T-helper 17 cell (primary cell): Measurements from ENCODE around the gene GLTPD2. TPM values are rescaled to one million over a fixed set of nuclear protein-coding genes. Genes with fewer than 3 reads are reported as not detected.
A peak's percentile ranks its signal among the peaks of the same experiment; 100 is the strongest.

Experiments used
- ATAC-seq: fragments of 150-1000 bp; cut with Tn5 transposase; 2 replicates; pipeline ENCODE4 v1.10.0; 2021; ENCODE audit warnings: mild to moderate bottlenecking, moderate library complexity
- DNase-seq, 3 donors: peaks; one replicate each; pipeline versions ENCODE4 v3.0.0 to v3.0.0-alpha.2; 2020 to 2021
- H3K9me3 ChIP-seq: one replicate; pipeline ENCODE4 v1.7.0; 2013; ENCODE audit warnings: low read length, mild to moderate bottlenecking; ENCODE audit not compliant: control insufficient read depth, poor library complexity, severe bottlenecking
- H3K27ac Mint-ChIP-seq: one replicate; pipeline ENCODE4 v1.8.0; 2022; ENCODE audit warnings: mild to moderate bottlenecking, moderate library complexity, mixed read lengths
- H3K27me3 Mint-ChIP-seq: one replicate; pipeline ENCODE4 v1.8.0; 2022; ENCODE audit warnings: mixed read lengths
- H3K36me3 Mint-ChIP-seq: one replicate; pipeline ENCODE4 v1.8.0; 2022; ENCODE audit warnings: low read depth, mixed read lengths
- H3K4me1 Mint-ChIP-seq: one replicate; pipeline ENCODE4 v1.8.0; 2022; ENCODE audit warnings: mild to moderate bottlenecking, mixed read lengths
- H3K4me3 Mint-ChIP-seq: one replicate; pipeline ENCODE4 v1.8.0; 2022; ENCODE audit warnings: mild to moderate bottlenecking, moderate library complexity, mixed read lengths
- total RNA-seq, 4 donors: library from RNA in 2 of 4; stranded (reverse) in 2 of 4; gene quantifications; one replicate each; pipeline ENCODE4 v1.2.3 and lab custom pipeline; 2022 to 2026

The GLTPD2 gene
- total RNA-seq, 2 donors from 2014 or later, result 0.34 TPM; not detected in 1

DNA sequence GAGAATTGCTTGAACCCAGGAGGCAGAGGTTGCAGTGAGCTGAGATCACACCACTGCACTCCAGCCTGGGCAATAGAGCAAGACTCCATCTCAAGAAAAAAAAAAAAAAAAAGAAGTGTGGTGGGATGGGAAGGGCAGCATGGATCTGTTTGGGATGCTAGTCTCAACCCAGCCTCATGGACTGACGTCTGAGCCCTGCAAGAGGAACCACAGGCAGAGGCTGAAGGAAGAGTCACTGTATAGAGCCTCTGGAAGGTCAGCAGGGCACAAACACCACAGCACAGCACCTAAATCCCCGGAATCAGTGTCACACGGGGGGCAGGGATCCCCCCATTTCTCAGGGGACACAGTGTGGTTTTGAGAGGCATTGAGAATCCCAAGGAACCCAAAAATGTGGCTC, 38.2 kb upstream of the GLTPD2 start:
- no peak for DNase-seq
- no peak overlapping the region for H3K27ac Mint-ChIP-seq
- peaks cover 2% of the 10 kb centered on the region for H3K36me3 Mint-ChIP-seq
- H3K9me3 ChIP-seq, result no peaks in the 10 kb centered on the region
- no peak for ATAC-seq
- H3K4me3 Mint-ChIP-seq, result no peak overlapping the region
- peaks cover 14% of the 10 kb centered on the region for H3K4me1 Mint-ChIP-seq
- H3K27me3 Mint-ChIP-seq, result peaks cover 26% of the 10 kb centered on the region

DNA sequence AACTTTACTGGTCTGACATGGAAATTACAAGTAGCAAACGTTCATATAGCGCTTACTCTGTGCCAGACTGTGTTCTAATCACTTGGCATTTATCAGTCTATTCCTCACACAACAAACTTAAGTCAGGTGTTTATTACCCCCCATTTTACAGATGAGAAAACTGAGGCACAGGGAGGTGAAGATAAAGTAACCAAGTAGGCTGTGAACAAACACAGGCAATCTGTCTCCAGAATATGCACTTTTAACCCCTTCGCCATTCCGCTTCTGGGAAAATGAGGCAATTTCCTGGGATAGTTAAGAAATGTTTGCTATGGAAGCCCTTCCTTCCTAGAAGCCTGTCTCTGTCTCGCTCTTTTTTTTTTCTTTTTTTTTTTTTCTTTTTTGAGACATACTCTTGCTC, 36.8 kb upstream of the GLTPD2 start:
- ATAC-seq, result no peak
- H3K9me3 ChIP-seq, result no peaks in the 10 kb centered on the region
- Mint-ChIP-seq H3K27me3 (peaks cover 26% of the 10 kb centered on the region), H3K36me3 (peaks cover 2% of the 10 kb centered on the region), H3K4me3 (no peak overlapping the region), H3K27ac (peak overlapping the region; percentile 60), H3K4me1 (peaks cover 12% of the 10 kb centered on the region)
- no peak for DNase-seq

DNA sequence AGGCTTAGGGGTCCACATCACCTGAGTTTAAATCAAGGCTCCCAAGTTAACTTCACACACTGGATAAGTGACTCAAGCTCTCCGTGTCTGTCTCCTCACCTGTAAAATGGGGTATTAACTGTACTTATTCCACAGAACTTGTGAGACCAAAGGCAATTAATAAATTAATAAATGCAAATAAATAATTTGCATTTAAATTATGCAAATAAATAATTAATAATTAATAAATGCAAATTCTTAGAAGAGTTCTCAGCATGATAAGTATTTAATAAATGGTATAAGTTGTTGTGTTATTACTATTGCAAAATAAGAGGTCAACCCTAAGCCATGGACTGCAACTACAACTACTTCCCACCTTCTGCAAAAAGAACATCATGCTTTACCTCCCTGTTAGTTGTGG, 35.4 kb upstream of the GLTPD2 start:
- no peaks in the 10 kb centered on the region for H3K9me3 ChIP-seq
- ATAC-seq, result no peak
- H3K27ac Mint-ChIP-seq, result no peak overlapping the region
- peaks cover 2% of the 10 kb centered on the region for H3K36me3 Mint-ChIP-seq
- H3K27me3 Mint-ChIP-seq, result peaks cover 32% of the 10 kb centered on the region
- no peak overlapping the region for H3K4me3 Mint-ChIP-seq
- H3K4me1 Mint-ChIP-seq, result peaks cover 3% of the 10 kb centered on the region
- no peak for DNase-seq

- Mint-ChIP-seq H3K27me3 (peaks cover 21% of the 10 kb centered on the region), H3K27ac (no peak overlapping the region), H3K36me3 (peaks cover 2% of the 10 kb centered on the region), H3K4me1 (no peaks in the 10 kb centered on the region), H3K4me3 (no peak overlapping the region)
- ATAC-seq (no peak), DNase-seq (no peak)
- no peaks in the 10 kb centered on the region for H3K9me3 ChIP-seq
Measured at GRCh38 chr17:4759776-4760236, 29.0 kb upstream of the GLTPD2 start.

DNA sequence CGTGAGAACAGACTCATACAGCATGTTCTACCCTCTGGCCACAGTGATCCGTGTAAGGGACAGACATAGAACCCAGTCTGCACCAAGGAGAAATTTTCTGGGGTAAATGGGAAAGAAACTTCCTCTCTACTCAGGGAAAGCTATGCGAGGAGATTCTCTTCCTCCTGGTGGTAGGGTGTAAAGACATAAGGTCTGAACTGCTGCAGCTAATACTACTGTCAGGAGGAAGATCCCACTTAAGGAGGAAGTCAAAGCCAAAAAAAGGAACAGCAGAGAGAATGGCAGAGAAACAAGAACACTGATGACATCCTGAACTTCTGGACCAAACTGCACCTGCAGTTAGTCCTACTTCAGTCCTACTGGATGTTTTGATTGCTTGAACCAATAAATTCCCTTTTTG, 24.2 kb upstream of the GLTPD2 start:
- no peaks in the 10 kb centered on the region for H3K36me3 Mint-ChIP-seq
- ATAC-seq (no peak), DNase-seq (no peak)
- peaks cover 14% of the 10 kb centered on the region for H3K27me3 Mint-ChIP-seq
- no peak overlapping the region for H3K27ac Mint-ChIP-seq
- no peaks in the 10 kb centered on the region for H3K9me3 ChIP-seq
- no peak overlapping the region for H3K4me3 Mint-ChIP-seq
- H3K4me1 Mint-ChIP-seq, result no peaks in the 10 kb centered on the region

DNA sequence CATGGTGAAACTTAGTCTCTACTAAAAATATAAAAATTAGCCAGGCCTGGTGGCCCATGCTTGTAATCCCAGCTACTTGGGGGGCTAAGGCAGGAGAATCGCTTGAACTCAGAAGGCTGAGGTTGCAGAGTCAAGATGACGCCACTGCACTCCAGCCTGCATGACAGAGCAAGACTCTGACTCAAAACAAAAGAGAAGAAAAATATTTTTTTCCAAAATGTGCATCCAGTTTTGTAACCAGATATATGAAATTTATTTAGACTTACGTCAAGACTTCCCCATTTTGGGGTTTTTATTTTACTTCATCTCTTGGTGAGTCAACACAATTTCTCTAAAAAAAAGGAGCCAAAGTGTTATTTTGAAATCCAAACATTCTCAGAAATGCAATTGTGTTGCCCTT, 22.6 kb upstream of the GLTPD2 start:
- no peaks in the 10 kb centered on the region for H3K4me1 Mint-ChIP-seq
- no peaks in the 10 kb centered on the region for H3K9me3 ChIP-seq
- peaks cover 8% of the 10 kb centered on the region for H3K27me3 Mint-ChIP-seq
- no peak for DNase-seq
- H3K4me3 Mint-ChIP-seq, result no peak overlapping the region
- ATAC-seq, result no peak
- no peak overlapping the region for H3K27ac Mint-ChIP-seq
- H3K36me3 Mint-ChIP-seq, result no peaks in the 10 kb centered on the region

- peaks cover 9% of the 10 kb centered on the region for H3K27me3 Mint-ChIP-seq
- H3K9me3 ChIP-seq, result no peaks in the 10 kb centered on the region
- peaks cover 4% of the 10 kb centered on the region for H3K4me1 Mint-ChIP-seq
- ATAC-seq, result no peak
- no peak for DNase-seq
- no peaks in the 10 kb centered on the region for H3K36me3 Mint-ChIP-seq
- no peak overlapping the region for H3K27ac Mint-ChIP-seq
- no peak overlapping the region for H3K4me3 Mint-ChIP-seq
Measured at GRCh38 chr17:4766723-4767122, 22.0 kb upstream of the GLTPD2 start.

GRCh38 chr17:4768298-4768697, 20.5 kb upstream of the GLTPD2 start:
- no peak for DNase-seq
- ATAC-seq, result no peak
- no peaks in the 10 kb centered on the region for H3K9me3 ChIP-seq
- Mint-ChIP-seq H3K4me1 (peaks cover 8% of the 10 kb centered on the region), H3K36me3 (no peaks in the 10 kb centered on the region), H3K27me3 (peaks cover 12% of the 10 kb centered on the region), H3K27ac (no peak overlapping the region), H3K4me3 (no peak overlapping the region)

DNA sequence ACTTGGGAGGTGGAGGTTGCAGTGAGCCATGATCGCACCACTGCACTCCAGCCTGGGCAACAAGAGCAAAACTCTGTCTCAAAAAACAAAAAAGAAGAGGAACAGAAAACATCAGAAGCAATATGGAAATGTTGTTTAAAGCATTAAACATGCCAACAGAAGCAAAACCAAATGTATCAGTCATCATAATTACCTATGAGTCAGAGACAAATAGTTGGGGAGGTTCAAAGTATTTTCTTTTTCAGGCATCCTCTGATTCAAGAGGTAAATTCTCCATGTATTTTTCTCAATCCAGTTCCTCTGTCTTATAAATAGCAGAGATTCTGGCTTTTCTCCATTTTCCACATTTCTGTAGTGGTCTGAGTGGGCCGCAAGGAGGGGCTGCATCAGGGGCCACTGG, 19.1 kb upstream of the GLTPD2 start:
- H3K36me3 Mint-ChIP-seq, result no peaks in the 10 kb centered on the region
- H3K9me3 ChIP-seq, result no peaks in the 10 kb centered on the region
- H3K27ac Mint-ChIP-seq, result no peak overlapping the region
- H3K4me1 Mint-ChIP-seq, result peaks cover 8% of the 10 kb centered on the region
- peaks cover 19% of the 10 kb centered on the region for H3K27me3 Mint-ChIP-seq
- ATAC-seq (no peak), DNase-seq (no peak)
- no peak overlapping the region for H3K4me3 Mint-ChIP-seq

GRCh38 chr17:4771519-4772234, 17.1 kb upstream of the GLTPD2 start, which contains the start of gene TM4SF5:
Gene TM4SF5 (plus strand): TSS chr17:4771886. CDS start chr17:4771923, 37 bp downstream.
- Mint-ChIP-seq H3K27me3 (peaks cover 19% of the 10 kb centered on the region), H3K4me3 (peak within 1 kb of the TSS; percentile 45), H3K36me3 (no peaks in the 10 kb centered on the region), H3K27ac (no peak within 1 kb of the TSS), H3K4me1 (peaks cover 8% of the 10 kb centered on the region)
- no peak for ATAC-seq
- no peaks in the 10 kb centered on the region for H3K9me3 ChIP-seq
- no peak for DNase-seq

- ATAC-seq (no peak), DNase-seq (no peak)
- H3K9me3 ChIP-seq, result no peaks in the 10 kb centered on the region
- peaks cover 19% of the 10 kb centered on the region for H3K27me3 Mint-ChIP-seq
- H3K4me3 Mint-ChIP-seq, result peak overlapping the region; percentile 45
- no peaks in the 10 kb centered on the region for H3K36me3 Mint-ChIP-seq
- H3K27ac Mint-ChIP-seq, result no peak overlapping the region
- H3K4me1 Mint-ChIP-seq, result peaks cover 8% of the 10 kb centered on the region
Measured at GRCh38 chr17:4772235-4772613, 16.5 kb upstream of the GLTPD2 start.

DNA sequence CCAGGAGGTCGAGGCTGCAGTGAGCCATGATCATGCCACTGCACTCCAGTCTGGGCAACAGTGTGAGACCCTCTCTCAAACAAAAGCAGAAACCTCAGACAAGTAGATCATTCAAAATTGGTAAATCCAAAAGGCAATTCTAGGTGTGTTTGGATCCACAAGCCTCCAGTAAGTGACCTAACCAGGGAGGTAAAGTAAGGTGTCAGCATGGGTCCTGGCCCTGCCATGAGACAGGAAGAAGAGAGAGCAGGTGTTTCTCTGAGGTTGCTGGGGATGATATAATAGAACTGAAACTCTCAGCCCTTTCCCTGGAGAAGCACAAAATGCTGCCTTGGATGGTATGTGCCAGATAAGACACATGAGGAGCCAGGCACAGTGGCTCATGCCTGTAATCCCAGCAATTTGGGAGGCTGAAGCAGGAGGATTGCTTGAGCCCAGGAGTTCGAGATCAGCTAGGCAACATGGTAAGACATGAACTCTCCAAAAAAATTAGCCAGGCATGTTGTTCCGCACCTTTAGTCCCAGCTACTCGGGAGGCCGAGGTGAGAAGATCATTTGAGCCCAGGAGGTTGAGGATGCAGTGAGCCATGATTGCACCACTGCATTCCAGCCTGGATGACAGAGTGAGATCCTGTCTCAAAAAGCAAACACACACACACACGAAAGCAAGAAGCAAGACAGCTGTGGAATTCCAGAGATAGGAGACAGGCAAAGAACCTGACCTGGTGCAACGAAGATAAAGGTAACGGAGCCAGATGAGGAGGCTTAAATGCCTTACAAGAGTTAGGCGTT, 10.6 kb upstream of the GLTPD2 start:
- DNase-seq (no peak), ATAC-seq (no peak)
- Mint-ChIP-seq H3K36me3 (peaks cover 5% of the 10 kb centered on the region), H3K27ac (no peak overlapping the region), H3K27me3 (peaks cover 49% of the 10 kb centered on the region), H3K4me1 (peaks cover 4% of the 10 kb centered on the region), H3K4me3 (no peak overlapping the region)
- no peaks in the 10 kb centered on the region for H3K9me3 ChIP-seq

DNA sequence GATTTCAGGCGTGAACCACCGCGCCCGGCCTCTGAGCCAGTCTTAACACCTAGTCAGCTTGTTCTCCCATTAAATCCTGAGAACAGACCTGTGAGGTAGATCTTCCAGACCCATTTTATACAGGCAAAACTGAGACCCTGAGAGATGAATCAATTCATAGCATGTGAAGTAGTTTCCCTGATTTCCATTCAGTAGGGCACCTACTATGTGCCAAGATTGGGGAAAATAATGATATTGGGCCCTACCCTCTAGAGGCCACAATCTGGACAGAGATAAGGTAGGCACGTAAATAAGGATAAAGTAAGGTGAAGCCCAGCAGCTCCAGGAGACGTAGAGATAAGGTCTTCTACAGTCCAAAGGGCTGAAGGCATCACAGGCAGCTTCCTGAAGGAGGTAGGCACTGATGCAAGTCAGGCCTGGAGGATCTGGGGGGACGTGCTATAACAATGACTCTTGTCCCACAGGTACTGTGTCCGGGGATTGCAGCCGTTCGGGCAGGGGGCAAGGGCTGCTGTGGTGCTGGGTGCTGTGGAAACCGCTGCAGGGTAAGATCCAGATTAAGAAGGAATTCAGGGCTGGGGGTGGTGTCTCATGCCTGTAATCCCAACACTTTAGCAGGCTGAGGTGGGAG, 8.3 kb upstream of the GLTPD2 start:
- Mint-ChIP-seq H3K27ac (no peak overlapping the region), H3K27me3 (peaks cover 60% of the 10 kb centered on the region), H3K36me3 (peaks cover 8% of the 10 kb centered on the region), H3K4me1 (peaks cover 6% of the 10 kb centered on the region), H3K4me3 (no peak overlapping the region)
- no peak for DNase-seq
- no peaks in the 10 kb centered on the region for H3K9me3 ChIP-seq
- no peak for ATAC-seq
